GM18519 (cell line): Measurements from ENCODE around the gene AGO1.

Source experiments
- ATAC-seq: cut with Tn5 transposase; IDR thresholded peaks from one replicate; pipeline ENCODE4 v1.9.1; 2021; ENCODE audit warnings: mild to moderate bottlenecking, moderate library complexity; ENCODE audit not compliant: unreplicated experiment, low FRiP score

The AGO1 gene

DNA sequence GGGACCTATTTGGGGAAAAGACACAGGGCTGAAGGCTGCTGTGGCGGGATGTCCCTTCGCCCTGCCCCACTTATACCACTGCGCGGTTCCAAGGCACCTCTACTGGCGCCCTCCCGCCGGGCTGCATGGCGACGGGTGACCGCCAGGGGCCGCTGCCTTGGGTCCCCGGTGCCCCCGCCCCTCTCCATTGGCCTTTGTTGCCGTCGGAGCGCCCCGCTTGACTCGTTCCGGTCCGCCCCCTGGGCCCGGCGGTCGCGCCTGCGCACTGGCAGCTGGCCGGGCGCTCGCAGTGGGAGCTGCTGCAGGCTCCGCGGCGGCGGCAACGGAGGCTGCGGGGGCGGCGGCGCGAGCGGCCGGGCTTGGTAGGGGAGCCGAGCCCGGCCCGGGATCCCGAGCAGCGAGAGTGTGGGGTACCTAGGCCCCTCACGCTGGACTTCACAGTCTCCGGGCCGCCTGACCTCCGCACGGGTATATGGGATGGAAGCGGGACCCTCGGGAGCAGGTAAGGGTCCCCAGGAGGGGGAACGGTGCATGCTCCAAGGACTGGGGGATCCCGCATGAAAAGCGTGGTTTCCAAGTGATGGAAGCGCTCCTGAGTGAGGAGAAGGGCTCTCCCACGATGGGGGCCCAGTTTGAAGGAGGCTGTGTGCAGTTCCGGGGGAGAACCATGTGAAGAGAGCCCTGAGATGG lies at the start of gene AGO1:
Gene AGO1 (plus strand): TSS at position 265 of the 690 bp plus-strand sequence. CDS start 213 bp downstream, at position 478.
- ATAC-seq = peak; percentile 69

DNA sequence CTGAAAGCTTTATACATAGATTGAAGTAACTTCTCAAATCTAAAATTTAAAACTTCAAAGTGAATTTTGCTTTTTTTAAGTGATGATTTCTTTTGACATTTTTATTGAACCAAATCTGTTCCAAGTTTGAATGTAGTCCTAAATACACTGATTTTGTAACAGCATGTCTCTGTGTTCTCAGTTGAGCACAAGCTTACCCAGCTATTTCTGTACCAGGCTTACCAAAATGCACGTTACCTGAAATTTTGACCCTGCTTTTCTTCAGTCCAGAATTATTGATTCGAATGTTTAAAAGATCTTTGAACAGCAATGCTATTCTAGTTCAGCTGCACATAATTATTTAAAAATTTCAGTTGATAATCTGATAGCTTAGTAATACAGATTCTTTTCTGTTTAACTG lies 49.6 kb upstream of the AGO1 start:
- no peak for ATAC-seq

- ATAC-seq = no peak
Observed at GRCh38 chr1:35834218-35834617, 48.8 kb upstream of the AGO1 start.

DNA sequence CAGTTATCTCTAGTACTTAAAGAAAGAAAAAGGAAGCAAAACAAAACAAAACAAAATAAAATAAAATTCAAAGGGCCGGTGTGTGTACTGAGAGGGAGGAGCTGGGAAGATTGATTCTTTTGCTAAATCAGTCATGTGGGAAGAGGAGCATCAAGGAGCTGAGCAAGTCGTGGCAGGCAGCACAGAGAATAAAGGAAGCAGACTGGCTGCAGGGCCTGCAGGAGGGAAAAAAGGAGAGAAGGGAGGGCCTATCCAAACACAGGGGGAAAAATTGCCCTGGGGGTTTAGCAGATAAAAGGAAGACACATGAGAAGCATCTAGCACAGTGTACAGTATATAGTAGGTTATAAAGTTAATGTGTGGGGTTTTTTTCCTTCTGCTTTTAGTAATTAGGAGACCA lies 47.6 kb upstream of the AGO1 start:
- no peak for ATAC-seq

- no peak for ATAC-seq
Observed at GRCh38 chr1:35836734-35837133, 46.3 kb upstream of the AGO1 start.

DNA sequence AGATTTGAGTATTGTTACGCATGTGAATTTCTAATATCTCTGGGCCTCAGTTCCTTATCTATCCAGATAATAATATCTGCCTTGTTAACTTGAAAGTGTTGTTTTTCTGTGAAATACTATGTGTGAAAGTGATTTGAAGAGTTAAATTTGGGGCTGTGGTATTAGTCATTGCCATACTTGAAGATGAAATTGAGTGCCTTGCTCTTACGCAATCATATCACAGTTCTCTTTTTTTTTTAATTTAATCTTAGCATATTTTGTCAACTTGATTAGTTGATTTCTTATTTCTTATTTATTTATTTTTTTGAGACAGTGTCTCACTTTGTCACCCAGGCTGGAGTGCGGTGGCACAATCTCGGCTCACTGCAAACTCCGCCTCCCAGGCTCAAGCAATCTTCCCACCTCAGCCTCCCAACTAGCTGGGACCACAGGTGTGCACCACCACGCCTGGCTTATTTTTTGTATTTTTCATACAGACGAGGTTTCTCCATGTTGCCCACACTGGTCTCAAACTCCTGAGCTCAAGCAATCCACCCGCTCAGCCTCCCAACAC lies 44.2 kb upstream of the AGO1 start:
- no peak for ATAC-seq

GRCh38 chr1:35844826-35845225 lies 38.2 kb upstream of the AGO1 start:
- ATAC-seq = no peak

- no peak for ATAC-seq
Observed at GRCh38 chr1:35845766-35846165, 37.2 kb upstream of the AGO1 start.

GRCh38 chr1:35847935-35848565 lies 35.0 kb upstream of the AGO1 start:
- no peak for ATAC-seq

DNA sequence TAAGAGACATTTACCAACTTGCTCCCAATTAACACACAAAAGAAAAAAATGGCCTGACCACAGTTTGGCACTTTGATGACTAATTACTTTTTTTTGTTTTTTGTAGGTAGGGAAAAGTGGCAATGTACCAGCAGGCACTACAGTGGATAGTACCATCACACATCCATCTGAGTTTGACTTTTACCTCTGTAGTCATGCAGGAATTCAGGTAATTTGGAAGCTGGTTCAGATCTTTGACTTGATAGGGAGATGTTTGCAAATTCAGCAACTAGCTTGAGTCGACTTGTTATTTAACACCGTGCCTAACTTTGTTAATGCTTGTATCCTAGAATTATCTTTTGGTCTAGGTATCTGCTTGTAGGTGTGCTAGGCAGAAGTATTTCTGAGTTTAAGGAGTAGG lies 33.0 kb upstream of the AGO1 start:
- no peak for ATAC-seq

GRCh38 chr1:35850716-35851115 lies 32.3 kb upstream of the AGO1 start:
- ATAC-seq = no peak

DNA sequence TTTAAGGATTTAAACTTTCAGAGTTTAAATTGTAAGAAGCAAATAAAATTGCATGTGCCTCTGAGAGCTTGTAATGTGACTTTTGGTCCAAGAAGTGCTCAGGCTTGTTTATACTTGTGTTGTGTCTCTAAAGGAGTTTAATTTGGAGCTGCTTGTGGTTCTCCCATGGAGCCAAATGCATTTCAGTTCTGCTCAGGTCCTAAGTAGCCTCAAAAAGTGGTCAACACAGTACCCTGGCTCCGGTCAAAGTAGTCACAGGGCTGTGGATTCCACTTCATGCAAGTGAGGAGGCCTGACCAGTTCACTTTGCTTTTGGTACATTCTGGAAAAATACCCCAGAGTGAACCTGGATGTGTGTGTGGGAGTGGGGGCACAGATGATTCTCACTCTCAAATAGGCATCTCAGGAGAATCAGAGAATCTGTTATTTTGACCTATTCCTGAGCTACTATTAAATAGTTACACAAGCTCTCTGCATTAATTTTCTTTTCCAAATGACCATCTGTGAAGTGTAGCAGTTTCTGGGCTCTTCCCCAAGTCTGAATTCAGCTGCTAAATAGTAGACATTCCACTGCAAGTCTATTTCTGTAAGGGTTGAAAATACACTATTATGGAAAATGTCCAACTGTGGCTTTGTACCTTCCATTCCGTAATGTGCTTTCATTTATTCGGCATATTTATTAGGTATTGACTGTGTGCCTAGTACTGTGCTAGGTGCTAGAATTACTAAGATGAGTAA lies 31.7 kb upstream of the AGO1 start:
- ATAC-seq = no peak

DNA sequence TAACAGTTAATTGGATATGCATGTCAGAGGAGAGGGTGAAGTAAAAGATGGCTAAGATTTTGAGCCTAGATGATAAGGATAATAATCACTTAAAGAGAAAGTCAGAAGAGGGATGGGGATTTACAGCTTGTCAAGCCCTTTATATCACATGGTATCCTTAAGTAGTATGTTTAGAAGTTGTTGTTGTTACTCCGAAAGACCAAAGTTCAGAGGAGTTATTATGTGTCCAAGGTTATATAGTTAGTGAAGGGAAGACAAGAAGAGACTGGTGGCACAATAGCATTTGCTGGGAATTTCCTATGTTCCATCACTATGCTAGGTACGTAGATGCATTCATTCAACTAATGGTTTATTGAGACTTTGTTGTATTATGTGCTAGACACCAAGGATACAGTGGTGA lies 30.8 kb upstream of the AGO1 start:
- no peak for ATAC-seq

GRCh38 chr1:35854989-35855700 lies 27.9 kb upstream of the AGO1 start:
- ATAC-seq = no peak

- no peak for ATAC-seq
Observed at GRCh38 chr1:35856964-35857363, 26.0 kb upstream of the AGO1 start.

DNA sequence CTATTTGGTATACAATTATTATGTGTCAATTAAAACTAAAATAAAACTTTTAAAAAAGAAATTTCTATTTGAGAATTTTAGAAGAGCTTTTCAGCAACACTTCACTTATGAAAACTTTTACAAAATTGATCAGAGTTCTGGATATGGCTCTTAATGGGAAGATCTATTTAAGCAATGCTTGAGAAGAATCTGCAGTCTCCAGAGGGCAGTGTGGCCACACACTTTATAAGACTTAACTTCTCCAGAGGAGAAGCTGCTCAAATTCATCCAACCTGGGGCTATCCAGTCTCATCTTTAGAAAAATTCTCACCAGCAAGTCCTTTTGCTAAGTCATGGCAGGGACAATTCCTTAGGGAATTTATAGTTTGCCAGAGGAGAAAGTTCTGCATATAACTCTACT lies 25.2 kb upstream of the AGO1 start:
- no peak for ATAC-seq

DNA sequence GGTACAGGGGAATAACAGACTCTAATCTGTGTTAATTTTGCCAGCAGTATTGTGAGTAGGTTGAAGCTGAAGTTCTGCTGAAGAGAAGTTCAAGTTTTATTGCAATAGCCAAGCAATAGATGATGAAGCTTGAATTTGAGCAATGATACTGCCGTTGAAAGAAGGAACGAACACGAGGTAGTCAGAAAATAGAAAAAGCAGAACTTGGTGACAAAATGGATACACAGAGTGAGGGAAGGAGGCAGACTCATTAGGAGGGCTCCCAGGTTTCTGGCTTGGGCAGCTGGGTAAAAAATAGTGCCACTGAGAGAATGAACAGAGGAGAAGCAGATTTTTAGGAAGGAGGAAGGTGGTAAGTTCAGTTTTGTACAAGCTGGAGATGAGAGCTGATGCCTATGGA lies 22.3 kb upstream of the AGO1 start:
- ATAC-seq = no peak

DNA sequence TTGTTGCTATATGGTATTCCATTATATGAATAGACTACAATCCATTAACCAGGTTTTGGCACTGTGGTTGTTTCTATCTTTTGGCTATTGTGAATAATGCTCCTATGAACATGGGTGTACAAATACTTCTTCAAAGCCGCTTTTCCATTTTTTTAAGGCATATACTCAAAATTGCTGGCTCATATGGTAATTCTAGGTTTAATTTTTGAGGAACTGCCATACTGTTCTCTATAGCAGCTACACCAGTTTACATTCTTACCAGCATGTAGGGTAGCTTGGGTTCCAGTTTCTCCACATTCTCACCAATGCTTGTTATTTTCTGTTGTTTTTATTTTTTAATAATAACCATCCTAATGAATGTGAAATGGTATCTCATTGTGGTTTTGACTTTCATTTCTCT lies 19.9 kb upstream of the AGO1 start:
- ATAC-seq = no peak

GRCh38 chr1:35863881-35864625 lies 19.0 kb upstream of the AGO1 start:
- no peak for ATAC-seq

- ATAC-seq = no peak
Observed at GRCh38 chr1:35864813-35865212, 18.2 kb upstream of the AGO1 start.
